Psoas muscle (tissue), 8 donors: ENCODE data around the gene SORCS3. TPM values are rescaled to one million over a fixed set of nuclear protein-coding genes. Genes with fewer than 3 reads are reported as not detected.

Experiments
- ATAC-seq, 4 donors: fragments of 200-7000 bp; cut with Tn5 transposase; one replicate each; pipeline ENCODE4 v1.9.1; 2020; ENCODE audit warnings: moderate library complexity in 3 of 4, mild to moderate bottlenecking in 2 of 4
- DNase-seq, 2 donors: peaks; one replicate each; pipeline ENCODE4 v3.0.0-alpha.2; 2020
- H3K27ac ChIP-seq: fragments of 200-600 bp; one replicate; pipeline ENCODE4 v1.8.0; 2022
- H3K27me3 ChIP-seq, 3 donors: fragments of 200-600 bp in 1 of 3; one replicate each; pipeline versions ENCODE4 v1.6.1 to v1.8.0; 2013 to 2022; ENCODE audit warnings: low read length in 2 of 3, mild to moderate bottlenecking in 2 of 3, moderate library complexity in 1 of 3; ENCODE audit not compliant: insufficient read depth in 3 of 3
- H3K36me3 ChIP-seq, 2 donors: fragments of 200-600 bp in 1 of 2; one replicate each; pipeline versions ENCODE4 v1.6.1 to v1.8.0; 2013 to 2022; ENCODE audit warnings: low read depth in 1 of 2, mild to moderate bottlenecking in 1 of 2, moderate library complexity in 1 of 2; ENCODE audit not compliant: insufficient read depth in 1 of 2
- H3K4me1 ChIP-seq: fragments of 200-600 bp; one replicate; pipeline ENCODE4 v1.8.0; 2022
- H3K4me3 ChIP-seq: fragments of 200-600 bp; one replicate; pipeline ENCODE4 v1.8.0; 2022; ENCODE audit warnings: mild to moderate bottlenecking
- H3K9me3 ChIP-seq: fragments of 200-600 bp; one replicate; pipeline ENCODE4 v1.8.0; 2022
- WGBS, 3 donors: extraction: QIAGEN DNeasy Blood & Tissue Kit; methylation state at CpG; one replicate each; pipeline versions ENCODE4 v1.1.6 to v1.1.7; 2013; 5-methylcytosine and 5-hydroxymethylcytosine counted together
- intact Hi-C, 2 donors: fragments of 100-400 bp; cut with DNase I; formaldehyde crosslinking; loops; one replicate each; pipeline versions ENCODE4 v1.11.0 to v1.14.2; 2022
- polyA plus RNA-seq, 3 donors: library from polyadenylated mRNA; stranded (reverse); fragments of 200-250 nt; gene quantifications; one replicate each; pipeline ENCODE4 v1.2.3, GENCODE V29; 2013
- total RNA-seq, 4 donors: library from RNA; stranded (reverse); fragmentation: NEBNext Ultra II Directional in 2 of 4; extraction: Animal tissue kit (Norgen Biotek cat#: 25700) in 2 of 4; gene quantifications; one replicate each; pipeline versions ENCODE4 v1.2.1 to v1.2.4, GENCODE V29; 2021 to 2023
- TF ChIP-seq, protein P1 (sequence below): fragments of 200-600 bp; IDR thresholded peaks from one replicate; pipeline ENCODE4 v1.8.0; 2022; ENCODE audit warnings: antibody characterized with exemption
- donor health status: healthy with polysubstance abuse.
- donor health status: DM: no; HTN: no; CAD: no; lungs with moderate emphysema.
- donor health status: Bipolar disorder and iron deficiency.
- donor health status: healthy.
- donor health status: DM: yes; HTN: yes; CAD: no.
- donor health status: DM: no; HTN: no; CAD: no.
- donor health status: DM: no; HTN: no; CAD: no.
- donor health status: DM: yes; HTN: yes; CAD: no.

Gene SORCS3
- total and polyA plus RNA-seq, 7 donors, result 0.01 TPM; not detected in 6

GRCh38 chr10:105041956-105042355 is 400.9 kb downstream of the SORCS3 start:
- Histone ChIP-seq H3K4me3 (no peak overlapping the region), H3K9me3 (no peaks in the 10 kb centered on the region), H3K27ac (no peak overlapping the region), H3K36me3 (no peaks in the 10 kb centered on the region), H3K27me3 (no peaks in the 10 kb centered on the region), H3K4me1 (no peaks in the 10 kb centered on the region)
- ATAC-seq, result no peak
- intact Hi-C loops, result no loop called here
- TF ChIP-seq, protein P1, sequence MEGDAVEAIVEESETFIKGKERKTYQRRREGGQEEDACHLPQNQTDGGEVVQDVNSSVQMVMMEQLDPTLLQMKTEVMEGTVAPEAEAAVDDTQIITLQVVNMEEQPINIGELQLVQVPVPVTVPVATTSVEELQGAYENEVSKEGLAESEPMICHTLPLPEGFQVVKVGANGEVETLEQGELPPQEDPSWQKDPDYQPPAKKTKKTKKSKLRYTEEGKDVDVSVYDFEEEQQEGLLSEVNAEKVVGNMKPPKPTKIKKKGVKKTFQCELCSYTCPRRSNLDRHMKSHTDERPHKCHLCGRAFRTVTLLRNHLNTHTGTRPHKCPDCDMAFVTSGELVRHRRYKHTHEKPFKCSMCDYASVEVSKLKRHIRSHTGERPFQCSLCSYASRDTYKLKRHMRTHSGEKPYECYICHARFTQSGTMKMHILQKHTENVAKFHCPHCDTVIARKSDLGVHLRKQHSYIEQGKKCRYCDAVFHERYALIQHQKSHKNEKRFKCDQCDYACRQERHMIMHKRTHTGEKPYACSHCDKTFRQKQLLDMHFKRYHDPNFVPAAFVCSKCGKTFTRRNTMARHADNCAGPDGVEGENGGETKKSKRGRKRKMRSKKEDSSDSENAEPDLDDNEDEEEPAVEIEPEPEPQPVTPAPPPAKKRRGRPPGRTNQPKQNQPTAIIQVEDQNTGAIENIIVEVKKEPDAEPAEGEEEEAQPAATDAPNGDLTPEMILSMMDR, result no peak
- DNase-seq, result no peak
- WGBS, 3 donors, result 78 to 88% (median 87%) methylated on average over 1 of the region's 1 CpG

DNA sequence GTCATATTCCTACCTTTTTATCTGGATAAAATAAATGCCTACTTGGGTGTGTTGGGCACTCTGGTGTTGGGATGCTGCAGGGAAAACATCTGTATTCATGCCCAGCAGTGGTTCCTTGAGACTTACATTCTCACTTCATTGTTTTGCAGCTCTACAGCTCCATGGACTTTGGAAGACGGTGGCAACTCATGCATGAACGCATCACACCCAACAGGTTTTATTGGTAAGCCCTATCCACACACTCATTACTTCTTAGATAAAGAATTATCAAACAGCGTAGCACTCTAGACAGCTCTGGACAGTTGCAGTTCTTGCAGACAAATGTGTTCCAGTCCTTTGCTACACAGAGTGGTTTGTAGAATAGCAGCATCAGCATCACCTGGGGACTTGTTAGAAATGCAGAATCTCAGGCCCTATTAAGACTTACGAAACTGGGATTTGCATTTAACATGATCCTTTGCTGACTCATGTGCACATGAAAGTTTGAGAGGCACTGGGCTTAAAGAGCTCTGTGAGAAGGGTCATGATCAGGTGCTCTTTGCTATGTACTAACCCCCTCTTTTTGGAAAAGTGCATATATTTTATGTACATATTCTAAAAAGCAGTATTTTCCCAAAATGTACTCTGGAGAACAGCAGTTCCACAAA is 401.9 kb downstream of the SORCS3 start:
- no peak overlapping the region for H3K4me3 ChIP-seq
- H3K27me3 ChIP-seq, result no peaks in the 10 kb centered on the region
- no peak for DNase-seq
- no peaks in the 10 kb centered on the region for H3K4me1 ChIP-seq
- ATAC-seq, result no peak
- no peaks in the 10 kb centered on the region for H3K9me3 ChIP-seq
- TF ChIP-seq, protein P1, result no peak
- 80 to 89% (median 83%) methylated on average over 4 of the region's 4 CpGs for WGBS, 3 donors
- intact Hi-C loops, result no loop called here
- no peaks in the 10 kb centered on the region for H3K36me3 ChIP-seq
- no peak overlapping the region for H3K27ac ChIP-seq

GRCh38 chr10:105044902-105045301 is 403.8 kb downstream of the SORCS3 start:
- no peak for DNase-seq
- Histone ChIP-seq H3K27me3 (no peaks in the 10 kb centered on the region), H3K27ac (no peak overlapping the region), H3K9me3 (no peaks in the 10 kb centered on the region), H3K4me3 (no peak overlapping the region), H3K4me1 (no peaks in the 10 kb centered on the region), H3K36me3 (no peaks in the 10 kb centered on the region)
- TF ChIP-seq, protein P1, result no peak
- intact Hi-C loops, result no loop called here
- WGBS, 3 donors, result 50 to 64% (median 57%) methylated on average over 3 of the region's 3 CpGs
- no peak for ATAC-seq

DNA sequence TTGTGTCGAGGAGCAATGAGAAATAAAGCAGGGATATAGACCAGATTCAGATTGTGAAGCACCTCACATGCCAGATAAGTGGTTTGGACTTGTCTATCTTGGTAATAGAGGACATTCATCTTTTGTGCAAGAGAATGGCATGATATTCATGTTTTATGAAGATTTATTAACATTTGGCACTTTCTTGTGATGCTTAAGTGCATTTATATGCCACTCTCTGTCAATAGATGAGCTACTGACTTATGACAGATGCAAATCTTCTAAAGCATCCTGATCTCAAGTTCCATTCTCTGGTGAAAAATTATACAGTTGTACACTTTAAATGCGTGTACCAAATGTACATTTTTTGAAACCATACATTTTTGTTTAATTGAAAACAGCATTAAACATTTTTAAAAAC is 415.3 kb downstream of the SORCS3 start:
- ATAC-seq (no peak), DNase-seq (no peak)
- H3K36me3 ChIP-seq, result no peaks in the 10 kb centered on the region
- 66 to 72% (median 67%) methylated on average over 2 of the region's 2 CpGs for WGBS, 3 donors
- no peaks in the 10 kb centered on the region for H3K27me3 ChIP-seq
- H3K4me3 ChIP-seq, result no peak overlapping the region
- TF ChIP-seq, protein P1, result no peak
- intact Hi-C loops, result no loop called here
- no peak overlapping the region for H3K27ac ChIP-seq
- peaks cover 6% of the 10 kb centered on the region for H3K9me3 ChIP-seq
- H3K4me1 ChIP-seq, result no peaks in the 10 kb centered on the region

GRCh38 chr10:105062951-105063350 is 421.9 kb downstream of the SORCS3 start:
- 49 to 52% (median 51%) methylated on average over 5 of the region's 5 CpGs for WGBS, 3 donors
- DNase-seq (no peak), ATAC-seq (no peak)
- Histone ChIP-seq H3K4me3 (no peak overlapping the region), H3K36me3 (no peaks in the 10 kb centered on the region), H3K27ac (no peak overlapping the region), H3K27me3 (no peaks in the 10 kb centered on the region), H3K9me3 (no peaks in the 10 kb centered on the region), H3K4me1 (no peaks in the 10 kb centered on the region)
- intact Hi-C loops, result no loop called here
- TF ChIP-seq, protein P1, result no peak
